GM23338 (cell line): Measurements from ENCODE around the gene FHDC1. TPM values are rescaled to one million over a fixed set of nuclear protein-coding genes. Genes with fewer than 3 reads are reported as not detected.

ENCODE experiments used
- ATAC-seq: fragments of 200-7000 bp; cut with Tn5 transposase; 3 replicates; pipeline ENCODE4 v1.9.1; 2020
- DNase-seq: peaks from one replicate; pipeline ENCODE4 v3.0.0-alpha.2; 2015; ENCODE audit warnings: low spot score
- H2AFZ ChIP-seq: fragments of 200-600 bp; sonication (generic); 2 replicates; pipeline ENCODE4 v1.8.0; 2016; ENCODE audit warnings: antibody characterized with exemption, mild to moderate bottlenecking, moderate library complexity
- H3F3A ChIP-seq: fragments of 200-600 bp; sonication (generic); replicated peaks from 2 replicates; pipeline ENCODE4 v1.8.0; 2017; ENCODE audit warnings: antibody characterized with exemption, mixed run types, low read depth
- H3K27ac ChIP-seq: fragments of 200-600 bp; sonication (generic); 2 replicates; pipeline ENCODE4 v1.6.1; 2016; ENCODE audit warnings: low read depth
- H3K27me3 ChIP-seq: fragments of 200-600 bp; sonication (generic); 2 replicates; pipeline ENCODE4 v1.8.0; 2016; ENCODE audit warnings: mild to moderate bottlenecking, mixed run types, moderate library complexity; ENCODE audit not compliant: insufficient read depth
- H3K36me3 ChIP-seq: fragments of 200-600 bp; sonication (generic); 2 replicates; pipeline ENCODE4 v1.8.0; 2016; ENCODE audit warnings: mild to moderate bottlenecking; ENCODE audit not compliant: insufficient read depth
- H3K4me1 ChIP-seq: fragments of 200-600 bp; sonication (generic); 2 replicates; pipeline ENCODE4 v1.8.0; 2016; ENCODE audit warnings: mild to moderate bottlenecking, moderate library complexity; ENCODE audit not compliant: insufficient read depth
- H3K4me2 ChIP-seq: fragments of 200-600 bp; sonication (generic); 2 replicates; pipeline ENCODE4 v1.7.1; 2017; ENCODE audit warnings: mixed run types
- H3K4me3 ChIP-seq: fragments of 200-600 bp; sonication (generic); 2 replicates; pipeline ENCODE4 v1.6.1; 2016; ENCODE audit warnings: mixed run types
- H3K79me2 ChIP-seq: fragments of 200-600 bp; sonication (generic); replicated peaks from 2 replicates; pipeline ENCODE4 v1.8.0; 2017; ENCODE audit warnings: mild to moderate bottlenecking; ENCODE audit not compliant: insufficient read depth
- H3K9me2 ChIP-seq: fragments of 200-600 bp; sonication (generic); 2 replicates; pipeline ENCODE4 v1.8.0; 2017; ENCODE audit not compliant: insufficient read depth
- H4K20me1 ChIP-seq: fragments of 200-600 bp; sonication (generic); replicated peaks from 2 replicates; pipeline ENCODE4 v1.8.0; 2017; ENCODE audit warnings: mild to moderate bottlenecking; ENCODE audit not compliant: insufficient read depth
- H3K27ac Mint-ChIP-seq: 2 replicates; pipeline ENCODE4 v1.8.0; 2020; ENCODE audit warnings: inconsistent platforms, mild to moderate bottlenecking, moderate library complexity, mixed read lengths
- H3K27me3 Mint-ChIP-seq: 3 replicates; pipeline ENCODE4 v1.8.0; 2022; ENCODE audit warnings: low read depth, mild to moderate bottlenecking, moderate library complexity, mixed read lengths, inconsistent platforms; ENCODE audit not compliant: insufficient read depth, poor library complexity
- H3K36me3 Mint-ChIP-seq: 3 replicates; pipeline ENCODE4 v1.8.0; 2021; ENCODE audit warnings: low read depth, mild to moderate bottlenecking, inconsistent platforms, moderate library complexity, mixed read lengths
- H3K4me1 Mint-ChIP-seq: 3 replicates; pipeline ENCODE4 v1.8.0; 2020; ENCODE audit warnings: mild to moderate bottlenecking, inconsistent platforms, mixed read lengths
- H3K4me3 Mint-ChIP-seq: 3 replicates; pipeline ENCODE4 v1.8.0; 2021; ENCODE audit warnings: moderate library complexity, mild to moderate bottlenecking, inconsistent platforms, mixed read lengths
- H3K9me3 Mint-ChIP-seq: 3 replicates; pipeline ENCODE4 v1.8.0; 2020; ENCODE audit warnings: moderate library complexity, mild to moderate bottlenecking, inconsistent platforms, mixed read lengths
- CREB1 ChIP-seq: fragments of 250-450 bp; sonication (Bioruptor Pico); IDR thresholded peaks from 2 replicates; pipeline ENCODE4 v1.5.0; 2020; ENCODE audit warnings: low read depth, mild to moderate bottlenecking, moderate library complexity
- CTCF ChIP-seq, 2 experiments: fragments of 200-600 bp in 1 of 2; sonication (generic) in 1 of 2; conservative IDR thresholded peaks; 2 replicates each; pipeline versions ENCODE4 v1.5.1 to v1.6.1; 2016 to 2017; ENCODE audit warnings: antibody characterized with exemption in 2 of 2, low read depth in 2 of 2, mild to moderate bottlenecking in 2 of 2, moderate library complexity in 1 of 2
- ETS1 ChIP-seq: IDR thresholded peaks from 2 replicates; pipeline ENCODE4 v1.6.1; 2016; ENCODE audit warnings: antibody characterized with exemption
- EZH2 ChIP-seq: fragments of 200-600 bp; sonication (generic); IDR thresholded peaks from one replicate; pipeline ENCODE4 v1.8.0; 2017; ENCODE audit warnings: antibody characterized with exemption, mild to moderate bottlenecking, low read depth; ENCODE audit not compliant: unreplicated experiment
- EZH2phosphoT487 ChIP-seq: fragments of 200-600 bp; sonication (generic); IDR thresholded peaks from one replicate; pipeline ENCODE4 v1.8.1; 2018; ENCODE audit warnings: antibody characterized with exemption; ENCODE audit not compliant: unreplicated experiment
- JUNB ChIP-seq: IDR thresholded peaks from one replicate; pipeline ENCODE4 v1.6.1; 2016; ENCODE audit warnings: antibody characterized with exemption; ENCODE audit not compliant: unreplicated experiment
- NANOG ChIP-seq: IDR thresholded peaks from 2 replicates; pipeline ENCODE4 v1.6.1; 2016; ENCODE audit warnings: antibody characterized with exemption, borderline replicate concordance
- POLR2AphosphoS5 ChIP-seq: IDR thresholded peaks from 2 replicates; pipeline ENCODE4 v1.6.1; 2016; ENCODE audit warnings: antibody characterized with exemption, low read depth
- REST ChIP-seq: IDR thresholded peaks from one replicate; pipeline ENCODE4 v1.6.1; 2018; ENCODE audit warnings: antibody characterized with exemption; ENCODE audit not compliant: unreplicated experiment
- STAT1 ChIP-seq: IDR thresholded peaks from one replicate; pipeline ENCODE4 v1.6.1; 2016; ENCODE audit warnings: antibody characterized with exemption; ENCODE audit not compliant: unreplicated experiment
- ZNF114 ChIP-seq: fragments of 250-450 bp; sonication (Bioruptor Pico); IDR thresholded peaks from 2 replicates; pipeline ENCODE4 v1.5.0; 2020; ENCODE audit warnings: mild to moderate bottlenecking, moderate library complexity
- ZNF331 ChIP-seq: fragments of 250-450 bp; sonication (Bioruptor Pico); IDR thresholded peaks from 2 replicates; pipeline ENCODE4 v1.5.0; 2020; ENCODE audit warnings: low read depth, mild to moderate bottlenecking, moderate library complexity
- polyA plus RNA-seq: library from polyadenylated mRNA; unstranded; fragments of >200 nt; fragmentation: Nextera tagmentation; extraction: Ambion mirVana; gene quantifications from 2 replicates; pipeline ENCODE4 v1.2.1, GENCODE V29; 2016
- total RNA-seq: library from RNA; depleted of rRNA; stranded (reverse); fragments of >200 nt; shearing (Covaris generic); gene quantifications from 2 replicates; pipeline ENCODE4 v1.2.3, GENCODE V29; 2014
- TF ChIP-seq, protein P1 (sequence below): fragments of 250-450 bp; sonication (Bioruptor Pico); IDR thresholded peaks from 2 replicates; pipeline ENCODE4 v1.5.0; 2020; ENCODE audit warnings: mild to moderate bottlenecking, moderate library complexity

The FHDC1 gene
- total and polyA plus RNA-seq, 2 experiments from 2014 or later, result 9.5 to 22.8 TPM

- H3K9me3 Mint-ChIP-seq, result peaks cover 4% of the 10 kb centered on the region; the same call in 2 of the 3 replicates
- peaks cover 18% of the 10 kb centered on the region for H3K4me1 Mint-ChIP-seq
- Histone ChIP-seq H3K9me2 (no peaks in the 10 kb centered on the region), H3K36me3 (no peaks in the 10 kb centered on the region; the same call in 1 of the 2 replicates), H3K4me1 (0 out of 2 replicates have a peak, but pooled peaks cover under 1% of the 10 kb centered on the region), H3K4me3 (no peak overlapping the region), H2AFZ (no peak overlapping the region), H4K20me1 (no peaks in the 10 kb centered on the region), H3K79me2 (no peaks in the 10 kb centered on the region), H3F3A (no peaks in the 10 kb centered on the region), H3K4me2 (no peak overlapping the region), H3K27me3 (no peaks in the 10 kb centered on the region; the same call in 1 of the 2 replicates), H3K27ac (no peak overlapping the region)
- TF ChIP-seq STAT1, result no peak
- TF ChIP-seq EZH2, result no peak
- TF ChIP-seq ZNF331 (CRISPR knock-in tag), result no peak
- no peak for TF ChIP-seq NANOG
- TF ChIP-seq ZNF114 (CRISPR knock-in tag), result no peak
- TF ChIP-seq REST, result no peak
- TF ChIP-seq JUNB, result no peak
- no peak for TF ChIP-seq CTCF (conservative IDR thresholded peaks at IDR 0.05; ENCODE audit: low read depth in 2 of 2)
- TF ChIP-seq ETS1, result no peak
- no peak for TF ChIP-seq POLR2AphosphoS5
- TF ChIP-seq, protein P1, sequence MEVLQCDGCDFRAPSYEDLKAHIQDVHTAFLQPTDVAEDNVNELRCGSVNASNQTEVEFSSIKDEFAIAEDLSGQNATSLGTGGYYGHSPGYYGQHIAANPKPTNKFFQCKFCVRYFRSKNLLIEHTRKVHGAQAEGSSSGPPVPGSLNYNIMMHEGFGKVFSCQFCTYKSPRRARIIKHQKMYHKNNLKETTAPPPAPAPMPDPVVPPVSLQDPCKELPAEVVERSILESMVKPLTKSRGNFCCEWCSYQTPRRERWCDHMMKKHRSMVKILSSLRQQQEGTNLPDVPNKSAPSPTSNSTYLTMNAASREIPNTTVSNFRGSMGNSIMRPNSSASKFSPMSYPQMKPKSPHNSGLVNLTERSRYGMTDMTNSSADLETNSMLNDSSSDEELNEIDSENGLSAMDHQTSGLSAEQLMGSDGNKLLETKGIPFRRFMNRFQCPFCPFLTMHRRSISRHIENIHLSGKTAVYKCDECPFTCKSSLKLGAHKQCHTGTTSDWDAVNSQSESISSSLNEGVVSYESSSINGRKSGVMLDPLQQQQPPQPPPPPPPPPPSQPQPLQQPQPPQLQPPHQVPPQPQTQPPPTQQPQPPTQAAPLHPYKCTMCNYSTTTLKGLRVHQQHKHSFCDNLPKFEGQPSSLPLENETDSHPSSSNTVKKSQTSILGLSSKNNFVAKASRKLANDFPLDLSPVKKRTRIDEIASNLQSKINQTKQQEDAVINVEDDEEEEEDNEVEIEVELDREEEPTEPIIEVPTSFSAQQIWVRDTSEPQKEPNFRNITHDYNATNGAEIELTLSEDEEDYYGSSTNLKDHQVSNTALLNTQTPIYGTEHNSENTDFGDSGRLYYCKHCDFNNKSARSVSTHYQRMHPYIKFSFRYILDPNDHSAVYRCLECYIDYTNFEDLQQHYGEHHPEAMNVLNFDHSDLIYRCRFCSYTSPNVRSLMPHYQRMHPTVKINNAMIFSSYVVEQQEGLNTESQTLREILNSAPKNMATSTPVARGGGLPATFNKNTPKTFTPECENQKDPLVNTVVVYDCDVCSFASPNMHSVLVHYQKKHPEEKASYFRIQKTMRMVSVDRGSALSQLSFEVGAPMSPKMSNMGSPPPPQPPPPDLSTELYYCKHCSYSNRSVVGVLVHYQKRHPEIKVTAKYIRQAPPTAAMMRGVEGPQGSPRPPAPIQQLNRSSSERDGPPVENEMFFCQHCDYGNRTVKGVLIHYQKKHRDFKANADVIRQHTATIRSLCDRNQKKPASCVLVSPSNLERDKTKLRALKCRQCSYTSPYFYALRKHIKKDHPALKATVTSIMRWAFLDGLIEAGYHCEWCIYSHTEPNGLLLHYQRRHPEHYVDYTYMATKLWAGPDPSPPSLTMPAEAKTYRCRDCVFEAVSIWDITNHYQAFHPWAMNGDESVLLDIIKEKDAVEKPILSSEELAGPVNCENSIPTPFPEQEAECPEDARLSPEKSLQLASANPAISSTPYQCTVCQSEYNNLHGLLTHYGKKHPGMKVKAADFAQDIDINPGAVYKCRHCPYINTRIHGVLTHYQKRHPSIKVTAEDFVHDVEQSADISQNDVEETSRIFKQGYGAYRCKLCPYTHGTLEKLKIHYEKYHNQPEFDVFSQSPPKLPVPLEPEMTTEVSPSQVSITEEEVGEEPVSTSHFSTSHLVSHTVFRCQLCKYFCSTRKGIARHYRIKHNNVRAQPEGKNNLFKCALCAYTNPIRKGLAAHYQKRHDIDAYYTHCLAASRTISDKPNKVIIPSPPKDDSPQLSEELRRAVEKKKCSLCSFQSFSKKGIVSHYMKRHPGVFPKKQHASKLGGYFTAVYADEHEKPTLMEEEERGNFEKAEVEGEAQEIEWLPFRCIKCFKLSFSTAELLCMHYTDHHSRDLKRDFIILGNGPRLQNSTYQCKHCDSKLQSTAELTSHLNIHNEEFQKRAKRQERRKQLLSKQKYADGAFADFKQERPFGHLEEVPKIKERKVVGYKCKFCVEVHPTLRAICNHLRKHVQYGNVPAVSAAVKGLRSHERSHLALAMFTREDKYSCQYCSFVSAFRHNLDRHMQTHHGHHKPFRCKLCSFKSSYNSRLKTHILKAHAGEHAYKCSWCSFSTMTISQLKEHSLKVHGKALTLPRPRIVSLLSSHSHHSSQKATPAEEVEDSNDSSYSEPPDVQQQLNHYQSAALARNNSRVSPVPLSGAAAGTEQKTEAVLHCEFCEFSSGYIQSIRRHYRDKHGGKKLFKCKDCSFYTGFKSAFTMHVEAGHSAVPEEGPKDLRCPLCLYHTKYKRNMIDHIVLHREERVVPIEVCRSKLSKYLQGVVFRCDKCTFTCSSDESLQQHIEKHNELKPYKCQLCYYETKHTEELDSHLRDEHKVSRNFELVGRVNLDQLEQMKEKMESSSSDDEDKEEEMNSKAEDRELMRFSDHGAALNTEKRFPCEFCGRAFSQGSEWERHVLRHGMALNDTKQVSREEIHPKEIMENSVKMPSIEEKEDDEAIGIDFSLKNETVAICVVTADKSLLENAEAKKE (CRISPR knock-in tag), result no peak
- no peak for TF ChIP-seq CREB1 (CRISPR knock-in tag)
- TF ChIP-seq EZH2phosphoT487, result no peak
- peaks cover 27% of the 10 kb centered on the region; the same call in 2 of the 3 replicates for H3K36me3 Mint-ChIP-seq
- peaks cover 2% of the 10 kb centered on the region for H3K27me3 Mint-ChIP-seq
- no peak overlapping the region for H3K4me3 Mint-ChIP-seq
- DNase-seq (no peak), ATAC-seq (no peak)
- H3K27ac Mint-ChIP-seq, result no peak overlapping the region
Observed at GRCh38 chr4:153026591-153027346, 90.6 kb downstream of the FHDC1 start.
